ENCODE measurements around the gene CD247.

DNA sequence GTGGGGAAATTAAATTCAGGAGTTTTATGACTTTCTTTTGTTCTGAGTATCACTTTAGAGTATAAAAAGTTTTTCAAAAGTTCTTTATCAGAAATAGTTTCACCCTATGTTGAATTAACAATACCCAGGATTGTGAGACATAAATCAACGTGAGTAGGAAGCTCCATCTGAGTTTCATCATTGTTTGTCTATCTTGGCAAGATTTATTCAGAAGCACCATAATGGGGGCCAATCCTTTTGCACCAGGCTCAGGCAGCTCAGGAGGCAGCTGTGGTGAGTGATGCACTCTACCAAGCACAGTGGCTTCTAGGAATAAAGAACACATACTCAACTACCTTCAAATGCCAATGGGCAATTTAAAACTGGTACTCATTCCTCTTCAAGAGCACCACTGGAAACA lies 23.3 kb upstream of the CD247 start:
- no peak for TF ChIP-seq ZC3H4 (CRISPR knock-in tag; IDR thresholded peaks at IDR 0.05; ENCODE audit: borderline replicate concordance)
- TF ChIP-seq HOXA7 (CRISPR knock-in tag; IDR thresholded peaks at IDR 0.05): no peak
- no peak for TF ChIP-seq SIX4 (CRISPR knock-in tag; IDR thresholded peaks at IDR 0.05)
- no peak for TF ChIP-seq FOXA1 (IDR thresholded peaks at IDR 0.05)
- TF ChIP-seq FOXA1 (CRISPR knock-in tag; IDR thresholded peaks at IDR 0.05): no peak
